Stimulated activated CD8-positive, alpha-beta memory T cell treated with anti-CD3 and anti-CD28 coated beads, Interleukin-15, amount 100 ng/mL, for 24 hours (primary cell): ENCODE data around the gene DIS3L2.

Experiments
- DNase-seq: peaks from one replicate; pipeline ENCODE4 v3.0.0-alpha.2; 2020; ENCODE audit warnings: low read depth

The DIS3L2 gene

DNA sequence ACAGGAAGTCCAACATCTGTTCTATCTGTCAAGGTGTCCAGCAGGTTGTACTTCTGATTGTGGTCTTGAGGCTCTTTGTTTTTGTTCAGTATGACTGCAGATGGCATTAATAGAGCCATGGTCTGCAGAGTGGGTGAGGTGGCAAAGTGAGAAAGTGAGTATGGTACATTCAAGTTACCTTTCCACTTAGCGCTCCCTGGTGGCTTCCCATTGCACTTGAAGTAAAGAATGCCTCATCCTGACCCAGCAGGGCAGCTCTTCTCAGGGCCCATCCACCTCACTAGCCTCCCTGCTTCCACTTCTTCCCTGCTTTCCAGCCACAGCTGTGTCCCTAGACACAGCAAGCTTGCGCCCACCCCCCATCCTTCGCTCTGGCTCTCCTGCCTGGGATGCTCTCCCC is 269.0 kb downstream of the DIS3L2 start:
- no peak for DNase-seq

DNA sequence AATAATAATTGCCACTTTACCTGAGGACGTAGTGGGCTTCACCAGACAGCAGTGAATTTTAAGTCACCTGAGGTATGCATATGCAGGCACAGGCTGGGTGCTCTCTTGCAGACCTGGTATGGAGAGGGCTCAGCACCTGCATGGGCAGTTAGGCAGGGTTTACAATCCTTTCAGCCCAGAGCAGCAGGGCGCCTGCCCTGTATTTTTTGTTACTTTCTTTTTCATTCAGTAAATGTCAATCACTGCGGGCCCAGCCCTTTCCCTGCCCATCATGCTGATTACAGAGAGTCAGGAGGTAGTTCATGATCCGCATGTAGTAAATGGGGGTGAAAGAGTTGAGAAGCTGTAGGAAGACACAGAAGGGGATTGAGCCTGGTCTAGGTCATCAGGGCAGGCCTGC is 270.0 kb downstream of the DIS3L2 start:
- no peak for DNase-seq

DNA sequence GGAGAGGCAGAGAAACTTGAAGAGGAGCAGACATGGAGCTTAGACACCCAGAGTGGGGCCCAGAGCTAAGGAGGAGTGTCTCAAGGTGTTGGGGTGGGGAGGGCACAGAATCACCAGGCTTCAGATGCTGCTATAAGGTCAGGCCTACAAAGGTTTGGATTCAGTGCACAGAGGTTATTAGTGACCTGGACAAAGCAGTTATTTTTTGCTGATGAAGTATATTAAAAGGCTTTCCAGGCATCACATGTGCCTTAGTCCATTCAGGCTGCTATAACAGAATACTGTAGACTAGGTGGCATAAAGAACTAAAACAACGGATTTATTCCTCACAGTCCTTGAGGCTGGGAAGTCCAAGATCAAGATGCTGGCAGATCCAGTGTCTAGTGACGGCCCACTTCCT is 271.4 kb downstream of the DIS3L2 start:
- no peak for DNase-seq

DNA sequence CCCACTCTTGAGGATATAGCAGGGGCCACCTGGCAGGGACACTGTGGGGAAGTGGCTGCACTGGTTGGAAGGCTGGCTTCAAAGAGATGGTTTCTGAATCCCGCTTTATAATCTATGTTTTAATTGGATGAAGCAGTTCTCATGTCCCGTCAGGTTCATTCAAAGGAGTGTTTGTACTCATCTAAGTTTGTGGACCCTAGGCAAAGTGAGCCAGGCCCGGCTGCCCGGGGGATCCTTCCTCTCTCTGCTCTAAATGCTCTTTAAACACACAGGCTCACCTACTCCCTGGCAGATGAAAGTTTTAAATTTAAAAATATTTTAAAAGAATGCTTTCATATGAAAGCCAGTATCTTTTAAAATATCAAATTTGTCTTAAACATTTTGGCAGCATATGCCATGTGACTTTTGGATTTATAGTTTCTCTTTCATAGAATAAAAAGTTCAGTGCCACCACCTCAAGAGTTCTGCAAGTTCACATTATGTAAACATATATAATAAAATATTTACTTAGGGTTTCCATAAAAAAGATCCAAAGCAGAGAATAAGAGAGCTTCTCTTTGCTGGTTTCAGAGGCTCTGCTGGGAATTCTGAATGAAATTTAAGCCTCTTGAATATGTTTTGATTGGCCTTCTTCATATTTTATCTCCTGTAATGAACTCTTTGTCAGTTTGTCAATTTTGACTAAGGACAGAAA is 273.6 kb downstream of the DIS3L2 start:
- DNase-seq: no peak

DNA sequence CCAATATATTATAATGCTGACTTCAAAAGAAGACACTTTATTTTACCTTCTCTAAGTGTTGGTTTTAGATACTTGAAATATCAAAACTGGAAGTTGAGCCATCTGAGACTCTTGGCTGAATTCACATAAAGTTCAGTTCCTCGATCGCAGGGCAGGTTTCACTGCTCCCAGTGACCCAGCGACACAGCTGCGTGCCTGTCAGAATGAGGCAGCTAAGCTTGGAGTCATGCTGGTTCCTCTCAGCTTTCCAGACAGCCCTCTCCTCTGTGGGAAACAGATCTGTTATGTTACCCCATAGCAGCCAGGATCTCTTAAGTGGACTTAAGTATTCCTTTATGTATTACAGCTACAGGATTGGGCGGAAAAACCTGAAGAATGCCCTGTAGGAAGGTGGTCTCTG is 274.2 kb downstream of the DIS3L2 start:
- DNase-seq: no peak

DNA sequence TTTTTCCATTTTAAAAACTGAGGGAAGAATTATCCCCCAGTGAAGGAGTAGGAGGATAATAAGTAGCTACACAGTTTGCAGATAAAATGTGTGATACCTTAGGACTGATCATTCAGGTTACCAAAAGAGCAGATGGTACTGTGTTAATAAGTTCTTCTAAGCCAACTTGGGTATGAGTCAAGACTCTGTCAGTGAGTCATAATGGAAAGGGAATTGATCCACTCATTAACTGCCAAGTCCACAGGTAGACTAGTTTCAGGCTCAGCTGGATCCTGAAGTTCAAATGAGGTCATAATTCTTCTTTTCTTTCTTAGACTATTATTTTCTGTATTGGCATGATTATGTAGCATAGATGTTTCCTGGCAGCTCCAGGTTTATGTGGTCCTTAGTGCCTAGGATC is 274.7 kb downstream of the DIS3L2 start:
- DNase-seq: no peak

DNA sequence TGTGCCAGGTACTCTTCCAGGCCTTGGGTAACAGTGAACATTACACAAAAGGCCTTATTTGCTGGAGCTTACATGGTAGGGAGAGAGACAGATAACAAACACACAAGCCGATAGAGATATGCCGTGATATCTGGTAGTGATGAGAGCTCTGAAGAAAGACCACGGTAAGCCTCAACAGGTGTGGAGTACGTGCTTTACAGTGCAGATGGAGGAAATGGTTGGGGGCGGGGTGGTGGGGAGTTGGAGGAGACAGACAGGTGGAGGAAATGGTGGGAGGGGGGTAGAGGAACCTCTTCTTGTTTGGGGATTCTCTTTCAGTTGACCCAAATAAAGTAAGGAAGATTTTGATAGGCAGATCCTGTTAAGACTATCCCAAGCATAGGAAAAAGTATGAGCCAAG is 276.0 kb downstream of the DIS3L2 start:
- no peak for DNase-seq

DNA sequence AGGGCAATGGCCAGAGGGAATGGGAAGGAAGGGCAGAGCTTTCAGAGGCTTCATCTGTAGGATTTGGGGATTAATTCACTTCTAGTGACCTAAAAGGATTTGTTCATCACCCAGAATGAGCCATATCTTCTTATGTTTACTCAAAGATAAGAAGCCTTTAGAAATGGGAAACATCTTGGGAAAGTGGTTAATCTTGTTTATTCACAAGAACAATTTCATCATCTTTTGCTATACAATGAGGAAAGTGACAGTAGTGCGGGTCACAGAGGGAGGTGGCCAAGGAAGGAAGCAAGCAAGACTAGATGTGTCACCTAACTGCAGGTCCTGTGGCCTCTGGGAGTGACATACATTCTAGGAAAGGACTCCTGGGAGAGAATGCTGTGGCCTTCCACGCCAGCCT is 276.6 kb downstream of the DIS3L2 start:
- no peak for DNase-seq

DNA sequence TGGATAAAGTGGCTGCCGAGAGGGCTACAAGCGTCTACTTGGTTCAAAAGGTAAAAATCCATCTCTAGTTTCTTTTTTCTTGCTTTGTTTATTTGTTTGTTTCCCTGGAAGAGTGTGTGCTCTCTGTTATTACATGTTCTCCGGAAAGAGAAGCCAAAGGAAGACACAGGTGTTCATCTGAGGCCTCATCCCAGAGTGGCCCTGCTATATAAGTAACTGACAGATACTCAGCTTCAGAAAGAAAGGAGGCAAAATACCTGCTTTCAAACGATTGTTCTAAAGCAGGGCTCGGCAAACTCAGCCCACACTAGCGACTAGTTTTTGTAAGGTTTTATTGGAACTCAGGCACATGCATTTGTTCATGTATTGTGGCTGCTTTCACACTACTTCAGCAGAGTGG is 277.1 kb downstream of the DIS3L2 start:
- no peak for DNase-seq

DNA sequence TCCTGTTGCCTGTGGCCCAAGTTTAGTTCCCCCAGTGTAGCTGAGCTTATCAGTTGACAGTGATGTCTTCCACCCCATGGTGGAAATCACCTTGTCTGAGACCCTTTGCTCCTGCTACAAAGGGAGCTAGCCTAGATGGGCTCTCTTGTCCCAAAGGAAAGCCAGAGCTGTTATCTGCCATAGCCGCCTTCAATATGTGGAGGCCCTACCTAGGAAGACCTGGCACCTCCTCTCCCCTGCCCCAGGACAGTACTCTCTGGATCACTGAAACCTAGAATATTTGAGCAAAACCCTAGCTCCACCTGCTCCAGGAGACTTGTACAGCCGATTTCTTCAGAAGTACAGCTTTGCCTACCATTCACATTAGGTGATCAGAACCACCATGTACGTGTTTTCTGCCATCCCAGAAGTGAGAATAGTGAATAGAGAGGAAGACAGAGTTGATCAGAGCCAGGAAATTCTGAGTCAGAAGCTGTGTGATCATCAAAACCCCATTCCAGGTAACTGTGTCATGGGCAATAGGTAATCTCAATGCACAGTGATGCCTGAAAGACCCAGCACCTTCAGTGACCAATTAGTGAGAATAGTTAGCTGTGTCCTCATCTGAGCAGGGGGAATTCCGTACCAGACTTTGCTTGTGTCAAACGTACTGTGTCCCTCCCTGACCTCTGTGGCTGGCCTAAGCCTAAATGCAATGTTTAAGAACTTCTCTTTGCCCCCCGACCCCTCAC is 278.6 kb downstream of the DIS3L2 start:
- no peak for DNase-seq

DNA sequence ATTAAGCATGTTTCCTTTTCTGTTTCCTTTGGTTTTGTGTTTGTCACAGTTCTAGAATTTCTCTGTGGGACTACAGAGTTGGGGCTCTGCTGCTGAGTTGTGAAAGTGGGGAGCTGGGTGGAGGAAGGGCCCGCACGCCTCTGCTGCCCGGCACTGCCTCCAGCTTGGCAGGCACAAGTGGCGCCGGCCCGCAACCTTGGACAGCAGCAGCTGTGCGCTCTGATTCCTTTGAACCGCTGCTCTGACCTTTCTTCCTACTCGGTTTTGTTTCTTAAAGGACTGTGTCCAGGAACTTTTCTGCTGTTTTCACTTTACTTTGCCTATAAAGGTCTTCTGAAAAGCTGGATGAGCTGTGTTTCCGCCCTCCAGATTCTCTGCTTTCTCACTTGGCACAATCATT is 279.4 kb downstream of the DIS3L2 start:
- DNase-seq: no peak

DNA sequence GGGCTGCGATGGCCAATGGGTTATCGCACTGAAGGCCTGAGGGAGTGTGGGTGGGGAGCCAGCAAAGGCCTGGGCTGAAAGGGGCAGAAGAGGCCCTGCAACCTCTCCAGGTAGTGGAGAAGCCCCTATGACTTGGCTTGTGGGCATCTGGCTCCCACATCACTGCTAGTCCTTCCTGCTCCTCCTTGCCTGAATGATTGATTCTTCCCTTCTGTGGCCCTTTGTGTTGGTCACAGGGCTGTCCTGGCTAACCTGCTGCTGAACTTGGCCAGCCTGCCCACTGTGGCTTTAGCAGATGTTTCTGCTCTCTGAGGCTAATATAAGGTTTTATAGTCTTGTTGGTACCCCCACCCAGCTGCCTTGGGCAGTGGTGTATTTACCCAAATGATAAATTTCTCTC is 280.8 kb downstream of the DIS3L2 start:
- no peak for DNase-seq

DNA sequence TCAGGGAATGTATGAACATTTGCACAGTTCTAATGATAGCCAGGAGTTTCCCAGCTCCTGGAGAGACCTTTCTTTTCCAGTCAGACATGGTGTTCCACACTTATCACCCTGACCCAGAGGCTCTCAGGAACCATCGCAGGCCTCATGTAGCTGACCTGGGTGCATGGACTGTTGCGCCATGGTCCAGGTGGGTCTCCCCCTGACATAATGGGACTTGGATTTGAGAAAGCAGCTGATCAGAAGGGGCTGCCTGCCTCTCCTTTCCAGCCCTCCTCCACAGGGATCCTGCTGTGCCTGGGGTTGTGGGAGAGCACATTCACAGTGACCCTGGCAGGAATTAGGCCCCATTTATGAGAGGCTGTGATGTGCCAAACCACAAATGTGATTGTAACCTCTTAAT is 283.6 kb downstream of the DIS3L2 start:
- no peak for DNase-seq

DNA sequence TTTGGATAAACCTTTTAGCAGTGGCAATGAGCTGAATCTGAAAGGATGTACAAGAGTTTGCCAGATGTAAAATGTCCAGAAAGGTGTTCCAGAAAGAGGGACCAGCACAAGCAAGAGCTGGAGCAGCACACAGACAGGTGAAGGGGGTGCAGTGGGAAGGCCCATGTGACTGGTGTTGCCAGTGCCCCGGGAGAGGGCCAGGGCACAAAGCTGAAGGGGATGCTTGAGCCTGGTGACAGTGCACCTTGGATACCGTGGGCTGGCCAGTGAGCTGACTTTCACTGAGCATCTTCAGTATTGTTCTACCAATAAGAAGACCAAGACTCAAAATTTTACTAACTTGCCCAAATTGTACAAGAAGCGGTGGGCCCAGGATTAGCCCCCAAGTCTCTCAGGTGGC is 284.7 kb downstream of the DIS3L2 start:
- no peak for DNase-seq

DNA sequence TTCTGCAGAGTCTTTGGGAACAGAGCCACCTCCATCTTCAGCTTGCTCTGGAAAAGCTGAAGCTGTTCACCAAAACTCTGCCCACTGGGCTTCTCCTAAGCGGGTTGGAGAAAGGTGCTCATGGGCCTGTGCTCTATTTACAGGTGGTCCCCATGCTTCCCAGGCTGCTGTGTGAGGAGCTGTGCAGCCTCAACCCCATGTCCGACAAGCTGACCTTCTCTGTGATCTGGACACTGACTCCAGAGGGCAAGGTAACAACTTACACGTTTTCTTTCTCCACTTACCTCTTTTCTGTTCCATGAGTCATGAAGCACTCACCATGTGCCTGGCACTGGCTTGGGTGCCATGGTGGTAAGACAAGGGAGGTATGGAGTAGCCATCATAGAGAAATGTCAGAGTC is 287.6 kb downstream of the DIS3L2 start:
- no peak for DNase-seq

DNA sequence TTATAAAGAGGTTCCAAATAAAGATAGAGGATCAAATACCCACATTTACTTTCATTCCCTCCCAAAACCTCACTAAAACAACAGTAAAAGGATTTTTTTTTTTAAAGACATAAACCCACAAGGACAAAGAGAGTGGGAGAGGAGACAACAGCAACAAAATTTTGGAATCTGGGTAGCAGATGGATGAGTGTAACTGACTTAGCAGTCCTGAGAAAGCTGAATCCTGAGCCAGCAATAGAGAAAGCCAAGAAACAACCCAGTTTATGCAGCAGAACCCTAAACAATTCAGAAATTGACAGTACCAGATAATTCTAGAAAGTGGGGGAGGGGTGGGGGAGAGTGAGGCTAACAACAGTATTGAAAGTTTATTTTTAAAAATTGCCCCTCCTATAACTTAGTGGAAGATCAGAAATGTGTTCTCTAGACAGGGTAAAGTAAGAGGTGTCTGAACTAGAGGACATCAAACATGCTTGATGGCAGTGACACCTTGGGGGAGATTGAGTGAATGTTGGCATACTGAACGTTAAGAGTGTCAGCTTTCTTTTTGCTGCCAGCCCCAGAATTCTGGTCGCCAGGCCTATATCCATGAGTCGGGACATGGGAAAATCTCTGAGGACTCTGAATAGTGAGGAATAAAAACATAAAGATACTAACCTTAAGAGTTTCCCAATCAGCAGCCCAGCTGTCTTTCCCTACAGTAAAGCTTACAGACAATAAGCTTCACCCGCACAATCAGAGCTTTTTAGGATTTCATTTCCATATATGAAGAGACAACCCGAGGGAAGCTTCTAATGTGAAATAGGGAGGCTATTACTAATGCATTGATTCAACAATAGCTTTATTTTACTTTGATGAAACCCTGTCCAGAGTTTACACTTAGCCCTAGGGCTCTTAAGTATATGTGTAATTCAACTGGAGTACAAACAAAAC is 289.0 kb downstream of the DIS3L2 start:
- DNase-seq: no peak

DNA sequence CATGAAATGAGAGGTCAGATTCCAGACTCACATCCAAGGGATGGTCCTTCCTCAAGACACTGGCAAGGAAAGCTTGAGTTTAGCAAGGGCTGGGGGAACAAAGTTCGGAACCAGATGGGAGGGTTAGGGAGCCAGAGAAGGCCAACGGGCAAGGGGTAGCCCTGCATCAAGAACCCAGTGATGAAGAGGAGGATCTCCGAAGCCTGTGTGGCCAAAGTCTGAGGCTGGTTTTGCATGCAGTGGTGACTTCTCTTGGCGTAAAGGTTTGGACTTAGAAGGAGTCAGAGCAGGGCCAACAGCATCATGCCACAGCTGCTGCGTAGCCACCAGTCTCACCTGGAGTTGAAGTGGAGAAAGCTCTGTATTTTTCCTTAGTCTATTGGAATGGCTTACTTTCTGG is 293.5 kb downstream of the DIS3L2 start:
- DNase-seq: no peak

DNA sequence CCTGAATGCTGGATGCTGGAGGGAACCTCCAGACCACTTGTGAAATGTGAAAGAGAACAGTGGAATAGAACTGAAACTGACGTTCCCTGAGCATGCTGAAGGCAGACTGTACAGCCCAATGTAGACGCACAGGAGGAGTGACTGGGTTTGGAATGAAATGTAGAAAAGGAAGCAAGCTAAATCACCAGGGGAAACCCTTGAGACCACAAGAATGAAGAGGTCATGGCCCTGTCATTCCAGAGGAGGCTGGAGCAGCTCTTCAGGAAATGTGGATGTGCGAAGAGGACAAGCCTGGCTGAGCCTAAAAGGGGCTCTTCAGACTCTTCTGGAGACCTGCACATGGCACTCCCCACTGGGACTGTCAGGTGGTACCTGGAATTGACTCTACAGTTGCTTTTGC is 298.6 kb downstream of the DIS3L2 start:
- no peak for DNase-seq

DNA sequence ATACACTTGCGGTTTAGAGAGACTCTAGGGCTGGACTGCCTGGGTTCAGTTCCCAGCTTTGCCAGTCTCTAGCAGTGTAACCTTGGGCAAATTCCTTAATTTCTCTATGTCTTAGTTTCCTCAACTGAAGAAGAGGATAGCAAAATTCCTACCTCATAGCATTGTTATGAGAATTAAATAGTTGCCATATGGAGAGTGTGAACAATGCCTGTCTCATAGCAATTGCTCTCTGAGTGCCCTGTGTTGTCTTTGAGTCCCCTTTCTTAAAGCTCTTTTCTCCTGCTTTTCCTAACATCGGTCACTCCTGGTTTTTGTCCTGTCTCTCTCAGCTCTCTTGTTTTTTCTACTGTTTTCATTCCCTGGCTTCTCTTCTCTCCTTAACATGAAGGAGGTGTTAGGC is 300.3 kb downstream of the DIS3L2 start:
- DNase-seq: no peak

DNA sequence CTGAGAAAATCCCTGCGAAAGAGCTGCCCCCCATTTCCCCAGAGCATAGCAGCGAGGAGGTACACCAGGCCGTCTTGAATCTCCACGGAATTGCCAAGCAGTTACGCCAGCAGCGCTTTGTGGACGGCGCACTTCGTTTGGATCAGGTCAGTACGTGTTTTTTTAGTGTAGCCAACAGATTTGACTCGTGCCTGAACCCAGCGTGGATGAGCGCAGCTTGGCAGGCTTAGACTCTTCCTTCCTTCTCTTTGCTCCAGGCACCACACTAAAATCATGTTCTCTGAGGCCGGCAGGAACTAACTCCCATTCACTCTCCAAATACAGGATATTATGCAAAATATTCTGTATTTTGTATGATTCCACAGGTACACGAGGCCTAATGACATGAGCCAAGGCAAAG is 301.8 kb downstream of the DIS3L2 start:
- no peak for DNase-seq

DNA sequence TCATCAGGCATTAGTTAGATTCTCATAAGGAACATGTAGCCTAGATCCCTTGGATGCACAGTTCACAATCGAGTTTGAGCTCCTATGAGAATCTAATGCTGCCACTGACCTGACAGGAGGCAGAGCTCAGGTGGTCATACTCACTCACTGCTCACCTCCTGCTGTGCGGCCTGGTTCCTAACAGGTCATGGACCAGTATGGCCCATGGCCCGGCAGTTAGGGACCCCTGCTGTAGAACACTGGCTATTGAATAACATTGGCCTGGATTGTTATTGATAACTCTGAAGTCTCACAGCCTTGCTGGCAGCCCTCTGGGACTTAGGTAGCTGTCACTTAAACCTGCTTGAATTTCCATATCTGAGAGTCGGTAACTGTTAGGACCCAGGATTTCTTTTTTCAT is 302.6 kb downstream of the DIS3L2 start:
- DNase-seq: no peak

DNA sequence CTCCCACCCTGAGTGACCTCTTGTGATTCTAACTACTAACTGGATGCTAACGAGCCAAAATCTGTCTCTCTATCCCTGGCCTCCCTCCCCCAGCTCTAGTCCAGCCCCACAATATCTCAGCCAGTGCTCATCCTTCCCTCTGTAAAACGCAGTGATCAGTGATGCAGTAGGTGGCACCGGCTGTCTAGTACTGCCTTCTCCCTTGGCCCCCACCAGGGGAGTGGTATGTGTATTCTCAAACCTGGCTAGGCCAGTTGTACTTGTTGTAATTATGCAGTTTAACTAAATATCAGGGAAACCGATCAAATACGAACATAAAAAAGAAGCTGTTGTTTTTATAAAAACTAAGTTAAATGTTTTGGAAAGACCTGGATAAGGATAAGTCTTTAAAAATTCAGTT is 303.8 kb downstream of the DIS3L2 start:
- no peak for DNase-seq

DNA sequence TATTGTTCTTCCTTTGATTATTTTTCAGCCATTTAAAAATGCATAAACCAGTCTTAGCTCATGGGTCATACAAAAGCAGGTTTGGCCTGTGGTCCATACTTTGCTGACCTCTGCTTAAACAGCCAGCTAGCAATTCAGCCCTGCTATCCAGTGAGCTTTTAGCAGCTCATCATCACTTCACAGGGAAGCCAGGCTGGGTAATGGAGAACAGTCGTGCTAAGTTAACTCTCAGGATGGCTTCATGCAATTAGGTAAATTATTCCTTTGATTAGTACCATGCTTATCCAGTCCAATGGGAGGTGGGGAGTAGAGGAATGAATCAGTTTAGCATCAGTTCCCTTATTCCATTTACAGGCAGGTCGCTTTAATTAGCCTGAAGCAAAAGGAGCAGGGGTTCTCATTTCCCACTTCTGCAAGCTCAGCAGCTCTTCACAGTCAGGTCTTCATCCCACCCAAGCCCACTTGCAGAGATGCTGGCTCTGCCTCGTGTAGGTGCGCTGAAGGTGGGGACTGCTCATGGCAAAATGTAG is 307.2 kb downstream of the DIS3L2 start:
- no peak for DNase-seq
